ENCODE data around the gene TMC5. TPM values are rescaled to one million over a fixed set of nuclear protein-coding genes. Genes with fewer than 3 reads are reported as not detected.
"Not testable (repeated sequence)": the region's sequence is repeated elsewhere in the genome, so short reads cannot be mapped to it uniquely, and the experiment has no call there.

The TMC5 gene
- total RNA-seq, 4 donors from 2014 or later = 0.19 TPM; not detected in 3

DNA sequence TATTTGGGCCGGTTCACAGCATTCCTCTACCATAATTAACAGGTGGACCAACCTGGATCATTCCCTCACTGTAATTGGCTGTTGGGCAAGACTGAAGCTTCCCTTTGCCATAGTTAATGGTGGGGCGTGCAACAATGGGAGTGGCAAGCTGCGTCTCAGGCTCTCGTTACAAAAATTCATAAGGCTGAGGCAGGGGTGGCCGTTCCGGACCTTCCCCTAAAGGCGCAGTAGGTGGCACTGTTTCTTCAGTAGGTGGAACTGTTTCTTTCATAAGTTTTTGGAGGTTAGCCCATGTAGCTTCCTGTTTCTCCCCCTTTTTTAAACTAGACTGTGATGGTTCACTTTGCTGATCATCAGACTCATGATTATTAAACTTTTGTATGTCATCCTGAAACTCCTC, 17.0 kb upstream of the TMC5 start:
- in situ Hi-C loops (cut with MboI; ENCODE audit: low sequenced_read_pairs in 4 of 4) = no loop called here

DNA sequence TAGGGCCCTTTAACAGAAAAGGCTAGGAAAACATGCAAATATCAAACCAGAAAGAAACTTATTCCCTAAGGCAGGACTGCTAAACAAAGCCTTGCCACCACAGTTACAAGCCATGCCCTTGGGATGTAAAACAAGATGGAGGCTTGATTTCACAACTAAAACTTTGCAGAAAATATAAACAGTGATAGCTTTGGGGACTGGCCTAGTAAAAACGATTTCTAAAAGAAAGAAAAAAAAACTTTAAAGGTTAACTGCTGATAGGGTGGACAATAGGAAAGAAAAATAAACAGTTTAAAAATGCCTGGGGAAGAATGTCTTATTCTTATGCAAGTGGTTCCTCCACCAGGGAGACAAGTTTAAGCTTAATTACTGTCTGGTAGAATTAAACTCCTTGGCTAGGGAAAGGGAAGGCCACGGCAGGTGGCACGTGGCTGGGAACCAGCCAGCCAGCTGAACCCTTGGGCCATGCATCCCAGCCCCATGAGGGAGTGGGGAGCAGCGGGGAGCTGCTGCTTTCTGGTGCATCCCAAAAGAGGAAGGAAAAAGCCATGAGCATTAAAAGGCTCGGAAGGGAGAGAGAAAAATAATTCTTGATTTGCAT, 10.7 kb upstream of the TMC5 start:
- intact Hi-C loops (cut with DNase I; ENCODE audit: low total_unique reads) = no loop called here
- in situ Hi-C loops (cut with MboI; ENCODE audit: low sequenced_read_pairs in 4 of 4) = no loop called here
- no peak for ATAC-seq

More for the DNA sequence above, 17.0 kb upstream of the TMC5 start:
- intact Hi-C loops (cut with DNase I; ENCODE audit: low total_unique reads) = no loop called here
- no peaks in the 10 kb centered on the region for H3K4me1 ChIP-seq
- H3K36me3 ChIP-seq = no peaks in the 10 kb centered on the region
- H3K27me3 ChIP-seq = no peaks in the 10 kb centered on the region
- no peak overlapping the region for H3K27ac ChIP-seq
- no peaks in the 10 kb centered on the region for H3K9me3 ChIP-seq
- no peak overlapping the region for H3K4me3 ChIP-seq
- ATAC-seq (no peak), DNase-seq (no peak)
- TF ChIP-seq, protein P1, sequence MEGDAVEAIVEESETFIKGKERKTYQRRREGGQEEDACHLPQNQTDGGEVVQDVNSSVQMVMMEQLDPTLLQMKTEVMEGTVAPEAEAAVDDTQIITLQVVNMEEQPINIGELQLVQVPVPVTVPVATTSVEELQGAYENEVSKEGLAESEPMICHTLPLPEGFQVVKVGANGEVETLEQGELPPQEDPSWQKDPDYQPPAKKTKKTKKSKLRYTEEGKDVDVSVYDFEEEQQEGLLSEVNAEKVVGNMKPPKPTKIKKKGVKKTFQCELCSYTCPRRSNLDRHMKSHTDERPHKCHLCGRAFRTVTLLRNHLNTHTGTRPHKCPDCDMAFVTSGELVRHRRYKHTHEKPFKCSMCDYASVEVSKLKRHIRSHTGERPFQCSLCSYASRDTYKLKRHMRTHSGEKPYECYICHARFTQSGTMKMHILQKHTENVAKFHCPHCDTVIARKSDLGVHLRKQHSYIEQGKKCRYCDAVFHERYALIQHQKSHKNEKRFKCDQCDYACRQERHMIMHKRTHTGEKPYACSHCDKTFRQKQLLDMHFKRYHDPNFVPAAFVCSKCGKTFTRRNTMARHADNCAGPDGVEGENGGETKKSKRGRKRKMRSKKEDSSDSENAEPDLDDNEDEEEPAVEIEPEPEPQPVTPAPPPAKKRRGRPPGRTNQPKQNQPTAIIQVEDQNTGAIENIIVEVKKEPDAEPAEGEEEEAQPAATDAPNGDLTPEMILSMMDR (IDR thresholded peaks at IDR 0.05 in 4 of 5, conservative IDR thresholded peaks at IDR 0.05 in 1 of 5) = no peak
- TF ChIP-seq POLR2A (IDR thresholded peaks at IDR 0.05) = no peak

DNA sequence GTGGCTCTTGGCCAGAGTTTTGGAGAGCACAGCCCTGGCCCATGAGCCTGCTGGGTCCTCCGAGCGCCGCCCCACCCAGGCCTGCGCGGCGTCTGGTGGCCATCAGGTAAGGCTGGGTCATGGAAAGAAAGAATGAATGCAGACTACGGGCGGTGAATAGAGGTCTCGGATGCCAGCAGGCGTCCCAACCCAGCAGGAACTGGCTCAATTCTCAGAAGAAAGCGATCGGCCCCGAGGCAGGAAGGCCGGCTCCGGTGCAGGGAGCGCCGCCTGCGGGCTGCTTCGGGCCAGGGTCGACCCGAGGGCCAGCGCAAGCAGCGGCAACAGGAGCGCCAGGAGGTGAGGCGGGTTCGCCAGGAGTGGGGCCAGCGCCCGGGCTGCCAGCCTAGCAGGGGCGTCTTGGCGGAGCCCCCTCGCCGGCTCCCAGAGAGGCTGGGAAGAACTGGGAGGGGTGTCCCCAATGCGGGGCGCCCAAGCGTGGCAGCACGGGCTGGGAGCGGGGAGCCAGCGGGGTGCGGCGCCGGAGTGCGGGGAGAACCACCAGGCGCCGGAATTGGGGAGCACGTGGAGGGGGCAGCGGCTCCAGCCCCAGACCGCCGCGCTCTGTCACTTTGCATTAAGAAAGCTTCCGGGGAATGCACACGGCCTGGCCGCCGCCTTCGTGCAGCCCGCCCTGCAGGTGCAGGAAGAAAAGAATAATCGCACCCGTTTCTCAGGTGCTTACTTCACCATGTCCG, 7.1 kb upstream of the TMC5 start:
- no peaks in the 10 kb centered on the region for H3K36me3 ChIP-seq
- TF ChIP-seq, protein P1 (IDR thresholded peaks at IDR 0.05 in 4 of 5, conservative IDR thresholded peaks at IDR 0.05 in 1 of 5) = no peak
- TF ChIP-seq POLR2A (IDR thresholded peaks at IDR 0.05) = no peak
- no peaks in the 10 kb centered on the region for H3K9me3 ChIP-seq
- H3K4me3 ChIP-seq = peak overlapping the region in 2 of 4 donors; percentile 8 to 39
- intact Hi-C loops (cut with DNase I; ENCODE audit: low total_unique reads) (no loop called here), in situ Hi-C loops (cut with MboI; ENCODE audit: low sequenced_read_pairs in 4 of 4) (no loop called here)
- H3K4me1 ChIP-seq = no peaks in the 10 kb centered on the region
- peaks cover 25 to 42% (median 29%) of the 10 kb centered on the region in 3 donors for H3K27me3 ChIP-seq
- ATAC-seq (no peak), DNase-seq (no peak)
- no peak overlapping the region for H3K27ac ChIP-seq

More for the DNA sequence above, 10.7 kb upstream of the TMC5 start:
- Histone ChIP-seq H3K9me3 (no peaks in the 10 kb centered on the region), H3K36me3 (no peaks in the 10 kb centered on the region), H3K4me1 (no peaks in the 10 kb centered on the region), H3K4me3 (no peak overlapping the region), H3K27me3 (peaks cover 19 to 28% (median 22%) of the 10 kb centered on the region in 3 donors), H3K27ac (no peak overlapping the region)
- no peak for DNase-seq
- no peak for TF ChIP-seq POLR2A (IDR thresholded peaks at IDR 0.05)
- TF ChIP-seq, protein P1 (IDR thresholded peaks at IDR 0.05 in 4 of 5, conservative IDR thresholded peaks at IDR 0.05 in 1 of 5) = no peak

DNA sequence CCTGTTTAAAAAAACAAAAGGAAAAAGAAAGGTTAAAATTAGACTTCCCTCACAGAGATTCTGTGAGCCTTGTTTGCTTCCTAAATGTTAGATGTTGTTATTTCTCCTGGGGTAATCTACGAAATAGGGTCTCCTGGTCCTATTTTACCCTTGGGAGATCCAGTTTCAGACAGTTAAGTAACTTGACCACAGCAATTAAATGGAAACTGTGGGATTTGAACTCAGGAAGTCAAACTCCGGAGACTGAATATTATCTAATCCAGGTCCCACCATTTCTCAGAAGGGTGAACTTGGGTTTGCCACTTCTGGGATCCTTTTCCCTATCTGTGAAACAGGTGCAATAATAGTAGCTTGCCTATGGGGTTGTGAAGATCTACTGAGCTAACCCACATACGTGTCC, 6.4 kb upstream of the TMC5 start:
- Histone ChIP-seq H3K36me3 (no peaks in the 10 kb centered on the region), H3K27ac (no peak overlapping the region), H3K4me1 (no peaks in the 10 kb centered on the region), H3K4me3 (peak overlapping the region in 1 of 4 donors; percentile 39), H3K9me3 (no peaks in the 10 kb centered on the region), H3K27me3 (peaks cover 25 to 42% (median 29%) of the 10 kb centered on the region in 3 donors)
- no peak for TF ChIP-seq POLR2A (IDR thresholded peaks at IDR 0.05)
- TF ChIP-seq, protein P1 (IDR thresholded peaks at IDR 0.05 in 4 of 5, conservative IDR thresholded peaks at IDR 0.05 in 1 of 5) = no peak
- no peak for ATAC-seq
- in situ Hi-C loops (cut with MboI; ENCODE audit: low sequenced_read_pairs in 4 of 4) = no loop called here
- intact Hi-C loops (cut with DNase I; ENCODE audit: low total_unique reads) = no loop called here
- no peak for DNase-seq

DNA sequence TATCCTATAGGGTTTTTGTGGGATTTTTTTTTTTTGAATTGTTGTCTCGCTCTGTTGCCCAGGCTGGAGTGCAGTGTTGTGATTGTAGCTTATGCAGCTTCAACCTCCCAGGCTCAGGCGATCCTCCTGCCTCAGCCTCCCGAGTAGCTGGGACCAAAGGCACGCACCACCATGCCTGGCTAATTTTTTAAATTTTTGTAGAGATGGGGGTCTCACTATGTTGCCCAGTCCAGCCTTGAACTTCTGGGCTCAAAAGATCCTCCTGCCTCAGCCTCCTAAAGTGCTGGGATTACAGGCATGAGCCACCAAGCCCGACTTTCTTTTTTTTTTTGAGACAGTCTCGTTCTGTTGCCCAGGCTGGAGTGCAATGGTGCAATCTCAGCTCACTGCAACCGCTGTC, 5.6 kb upstream of the TMC5 start:
- H3K4me1 ChIP-seq; H3K4me3 ChIP-seq; intact Hi-C loops (cut with DNase I; ENCODE audit: low total_unique reads); H3K9me3 ChIP-seq; in situ Hi-C loops (cut with MboI; ENCODE audit: low sequenced_read_pairs in 4 of 4); ATAC-seq; H3K36me3 ChIP-seq; DNase-seq; H3K27ac ChIP-seq: not testable (repeated sequence)
- peaks cover 25 to 42% (median 29%) of the 10 kb centered on the region in 3 donors for H3K27me3 ChIP-seq

Data from gastrocnemius medialis (tissue), 4 donors.